DOHH2 (cell line): Measurements from ENCODE around the gene MYO7B.

Experiments used
- H3F3A ChIP-seq: fragments of 200-600 bp; sonication (generic), shearing (Covaris generic); 2 replicates; pipeline ENCODE4 v1.6.0; 2016; ENCODE audit warnings: antibody characterized with exemption, mild to moderate bottlenecking; ENCODE audit not compliant: control insufficient read depth, insufficient read depth
- H3K27ac ChIP-seq: fragments of 200-600 bp; sonication (generic); 2 replicates; pipeline ENCODE4 v1.5.1; 2014; ENCODE audit warnings: low read depth, mild to moderate bottlenecking, low read length, moderate library complexity
- H3K27me3 ChIP-seq: fragments of 200-600 bp; sonication (generic); 2 replicates; pipeline ENCODE4 v1.6.1; 2014; ENCODE audit warnings: mild to moderate bottlenecking, low read length, mixed read lengths; ENCODE audit not compliant: control insufficient read depth
- H3K36me3 ChIP-seq: fragments of 200-600 bp; sonication (generic); 2 replicates; pipeline ENCODE4 v1.6.1; 2014; ENCODE audit warnings: mild to moderate bottlenecking, low read length, moderate library complexity, mixed read lengths; ENCODE audit not compliant: control insufficient read depth
- H3K4me1 ChIP-seq: fragments of 200-600 bp; sonication (generic); 2 replicates; pipeline ENCODE4 v1.6.1; 2014; ENCODE audit warnings: mild to moderate bottlenecking, low read length, mixed read lengths; ENCODE audit not compliant: control insufficient read depth
- H3K4me2 ChIP-seq: fragments of 200-600 bp; sonication (generic); 2 replicates; pipeline ENCODE4 v1.6.0; 2014; ENCODE audit warnings: mild to moderate bottlenecking, low read length, moderate library complexity
- H3K4me3 ChIP-seq: fragments of 200-600 bp; sonication (generic); 2 replicates; pipeline ENCODE4 v1.5.1; 2014; ENCODE audit warnings: mild to moderate bottlenecking, low read length, mixed read lengths
- H3K79me2 ChIP-seq: fragments of 200-600 bp; sonication (generic); 2 replicates; pipeline ENCODE4 v1.6.1; 2014; ENCODE audit warnings: mild to moderate bottlenecking, low read length, mixed read lengths; ENCODE audit not compliant: control insufficient read depth
- H3K9me2 ChIP-seq: fragments of 200-600 bp; sonication (generic); replicated peaks from 2 replicates; pipeline ENCODE4 v1.6.1; 2014; ENCODE audit warnings: mild to moderate bottlenecking, low read length, mixed read lengths; ENCODE audit not compliant: control insufficient read depth
- H3K9me3 ChIP-seq: fragments of 200-600 bp; sonication (generic); 2 replicates; pipeline ENCODE4 v1.6.1; 2014; ENCODE audit warnings: antibody characterized with exemption, low read length, mixed read lengths; ENCODE audit not compliant: control insufficient read depth, insufficient read depth
- H4K20me1 ChIP-seq: fragments of 200-600 bp; sonication (generic); 2 replicates; pipeline ENCODE4 v1.6.0; 2014; ENCODE audit warnings: low read depth, mild to moderate bottlenecking, antibody characterized with exemption, low read length, moderate library complexity; ENCODE audit not compliant: control insufficient read depth, insufficient read depth
- EZH2phosphoT487 ChIP-seq: fragments of 200-600 bp; sonication (generic); IDR thresholded peaks from 2 replicates; pipeline ENCODE4 v1.6.1; 2017; ENCODE audit warnings: borderline replicate concordance, mild to moderate bottlenecking, antibody characterized with exemption, low read length, moderate library complexity, mixed read lengths
- TF ChIP-seq, protein P1 (sequence below): fragments of 200-600 bp; sonication (generic); IDR thresholded peaks from one replicate; pipeline ENCODE4 v1.5.1; 2014; ENCODE audit warnings: antibody characterized with exemption, mild to moderate bottlenecking, low read depth, low read length; ENCODE audit not compliant: poor library complexity, severe bottlenecking

Gene MYO7B

GRCh38 chr2:127611076-127611925, 75.8 kb downstream of the MYO7B start:
- TF ChIP-seq EZH2phosphoT487 = no peak
- TF ChIP-seq, protein P1, sequence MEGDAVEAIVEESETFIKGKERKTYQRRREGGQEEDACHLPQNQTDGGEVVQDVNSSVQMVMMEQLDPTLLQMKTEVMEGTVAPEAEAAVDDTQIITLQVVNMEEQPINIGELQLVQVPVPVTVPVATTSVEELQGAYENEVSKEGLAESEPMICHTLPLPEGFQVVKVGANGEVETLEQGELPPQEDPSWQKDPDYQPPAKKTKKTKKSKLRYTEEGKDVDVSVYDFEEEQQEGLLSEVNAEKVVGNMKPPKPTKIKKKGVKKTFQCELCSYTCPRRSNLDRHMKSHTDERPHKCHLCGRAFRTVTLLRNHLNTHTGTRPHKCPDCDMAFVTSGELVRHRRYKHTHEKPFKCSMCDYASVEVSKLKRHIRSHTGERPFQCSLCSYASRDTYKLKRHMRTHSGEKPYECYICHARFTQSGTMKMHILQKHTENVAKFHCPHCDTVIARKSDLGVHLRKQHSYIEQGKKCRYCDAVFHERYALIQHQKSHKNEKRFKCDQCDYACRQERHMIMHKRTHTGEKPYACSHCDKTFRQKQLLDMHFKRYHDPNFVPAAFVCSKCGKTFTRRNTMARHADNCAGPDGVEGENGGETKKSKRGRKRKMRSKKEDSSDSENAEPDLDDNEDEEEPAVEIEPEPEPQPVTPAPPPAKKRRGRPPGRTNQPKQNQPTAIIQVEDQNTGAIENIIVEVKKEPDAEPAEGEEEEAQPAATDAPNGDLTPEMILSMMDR = no peak
- no peak overlapping the region for H3K4me3 ChIP-seq
- peaks cover 16% of the 10 kb centered on the region for H3K4me1 ChIP-seq
- no peak overlapping the region for H3K27ac ChIP-seq
- H4K20me1 ChIP-seq = no peaks in the 10 kb centered on the region
- peaks cover 8% of the 10 kb centered on the region for H3K27me3 ChIP-seq
- H3K4me2 ChIP-seq = no peak overlapping the region
- no peaks in the 10 kb centered on the region for H3K36me3 ChIP-seq
- H3K9me2 ChIP-seq = no peaks in the 10 kb centered on the region
- H3K79me2 ChIP-seq = no peaks in the 10 kb centered on the region
- no peaks in the 10 kb centered on the region for H3K9me3 ChIP-seq
- no peaks in the 10 kb centered on the region for H3F3A ChIP-seq

- Histone ChIP-seq H3K9me3 (no peaks in the 10 kb centered on the region), H4K20me1 (no peaks in the 10 kb centered on the region), H3K4me3 (no peak overlapping the region), H3F3A (no peaks in the 10 kb centered on the region), H3K9me2 (no peaks in the 10 kb centered on the region), H3K27me3 (peaks cover 8% of the 10 kb centered on the region), H3K4me2 (no peak overlapping the region), H3K36me3 (no peaks in the 10 kb centered on the region), H3K4me1 (peaks cover 6% of the 10 kb centered on the region), H3K79me2 (no peaks in the 10 kb centered on the region), H3K27ac (no peak overlapping the region)
- TF ChIP-seq, protein P1 = no peak
- no peak for TF ChIP-seq EZH2phosphoT487
Measured at GRCh38 chr2:127612111-127612822, 76.8 kb downstream of the MYO7B start.

- no peaks in the 10 kb centered on the region for H3K79me2 ChIP-seq
- no peaks in the 10 kb centered on the region for H3K36me3 ChIP-seq
- no peaks in the 10 kb centered on the region for H3K4me1 ChIP-seq
- TF ChIP-seq, protein P1 = no peak
- TF ChIP-seq EZH2phosphoT487 = no peak
- H3F3A ChIP-seq = no peaks in the 10 kb centered on the region
- no peak overlapping the region for H3K4me3 ChIP-seq
- H3K9me3 ChIP-seq = no peaks in the 10 kb centered on the region
- peaks cover 8% of the 10 kb centered on the region for H3K27me3 ChIP-seq
- no peak overlapping the region for H3K27ac ChIP-seq
- no peak overlapping the region for H3K4me2 ChIP-seq
- no peaks in the 10 kb centered on the region for H3K9me2 ChIP-seq
- H4K20me1 ChIP-seq = no peaks in the 10 kb centered on the region
Measured at GRCh38 chr2:127614246-127614645, 78.8 kb downstream of the MYO7B start.
